ENCODE results near the gene CCDC149.

The CCDC149 gene

GRCh38 chr4:24912252-24913118 is at the start of gene CCDC149:
Gene CCDC149, minus strand, starts transcription at chr4:24913042. Its CDS starts 178 bp downstream, at chr4:24912864.
- Histone ChIP-seq H3K36me3 (ENCODE audit: control insufficient read depth, insufficient read depth, low read length) (peaks cover 12% of the 10 kb centered on the region), H3K9ac (ENCODE audit: low read length) (peak within 1 kb of the TSS; percentile 45)

GRCh38 chr4:24957886-24958285 is 45.0 kb upstream of the CCDC149 start:
- no peaks in the 10 kb centered on the region for H3K27me3 ChIP-seq (ENCODE audit: control insufficient read depth, insufficient read depth, low read length)
- no peak overlapping the region for H3K9ac ChIP-seq (ENCODE audit: low read length)
- no peak overlapping the region for H3K27ac ChIP-seq (ENCODE audit: low read depth, low read length)
- H3K36me3 ChIP-seq (ENCODE audit: control insufficient read depth, insufficient read depth, low read length) = no peaks in the 10 kb centered on the region
- H3K4me1 ChIP-seq (ENCODE audit: control insufficient read depth, insufficient read depth, low read length) = no peaks in the 10 kb centered on the region
- H3K4me3 ChIP-seq (ENCODE audit: low read depth, low read length) = no peak overlapping the region
- H3K9me3 ChIP-seq (ENCODE audit: control insufficient read depth, insufficient read depth, low read depth, low read length) = peaks cover 9% of the 10 kb centered on the region; the same call in 1 of the 2 replicates

More at GRCh38 chr4:24912252-24913118, at the start of gene CCDC149:
- Histone ChIP-seq H3K4me3 (ENCODE audit: low read depth, low read length) (peak within 1 kb of the TSS; percentile 52), H3K27ac (ENCODE audit: low read depth, low read length) (no peak within 1 kb of the TSS), H3K27me3 (ENCODE audit: control insufficient read depth, insufficient read depth, low read length) (peaks cover 23% of the 10 kb centered on the region), H3K9me3 (ENCODE audit: control insufficient read depth, insufficient read depth, low read depth, low read length) (peaks cover 31% of the 10 kb centered on the region), H3K4me1 (ENCODE audit: control insufficient read depth, insufficient read depth, low read length) (peaks cover 8% of the 10 kb centered on the region)

- Histone ChIP-seq H3K27me3 (ENCODE audit: control insufficient read depth, insufficient read depth, low read length) (no peaks in the 10 kb centered on the region), H3K4me1 (ENCODE audit: control insufficient read depth, insufficient read depth, low read length) (no peaks in the 10 kb centered on the region), H3K36me3 (ENCODE audit: control insufficient read depth, insufficient read depth, low read length) (no peaks in the 10 kb centered on the region), H3K9ac (ENCODE audit: low read length) (no peak overlapping the region), H3K9me3 (ENCODE audit: control insufficient read depth, insufficient read depth, low read depth, low read length) (peaks cover 9% of the 10 kb centered on the region; the same call in 1 of the 2 replicates), H3K4me3 (ENCODE audit: low read depth, low read length) (no peak overlapping the region), H3K27ac (ENCODE audit: low read depth, low read length) (no peak overlapping the region)
Measured at GRCh38 chr4:24956763-24957162, 43.9 kb upstream of the CCDC149 start.

- Histone ChIP-seq H3K9me3 (ENCODE audit: control insufficient read depth, insufficient read depth, low read depth, low read length) (peaks cover 8% of the 10 kb centered on the region; the same call in 1 of the 2 replicates), H3K36me3 (ENCODE audit: control insufficient read depth, insufficient read depth, low read length) (no peaks in the 10 kb centered on the region), H3K27ac (ENCODE audit: low read depth, low read length) (no peak overlapping the region), H3K27me3 (ENCODE audit: control insufficient read depth, insufficient read depth, low read length) (no peaks in the 10 kb centered on the region), H3K4me3 (ENCODE audit: low read depth, low read length) (no peak overlapping the region), H3K9ac (ENCODE audit: low read length) (no peak overlapping the region), H3K4me1 (ENCODE audit: control insufficient read depth, insufficient read depth, low read length) (no peaks in the 10 kb centered on the region)
Measured at GRCh38 chr4:24956091-24956490, 43.2 kb upstream of the CCDC149 start.

- peaks cover 6% of the 10 kb centered on the region; the same call in 1 of the 2 replicates for H3K9me3 ChIP-seq (ENCODE audit: control insufficient read depth, insufficient read depth, low read depth, low read length)
Measured at GRCh38 chr4:24952667-24953066, 39.8 kb upstream of the CCDC149 start.

GRCh38 chr4:24949970-24950369 is 37.1 kb upstream of the CCDC149 start:
- H3K36me3 ChIP-seq (ENCODE audit: control insufficient read depth, insufficient read depth, low read length) = no peaks in the 10 kb centered on the region
- H3K9ac ChIP-seq (ENCODE audit: low read length) = no peak overlapping the region
- H3K27ac ChIP-seq (ENCODE audit: low read depth, low read length) = no peak overlapping the region
- no peak overlapping the region for H3K4me3 ChIP-seq (ENCODE audit: low read depth, low read length)
- peaks cover 9% of the 10 kb centered on the region; the same call in 1 of the 2 replicates for H3K9me3 ChIP-seq (ENCODE audit: control insufficient read depth, insufficient read depth, low read depth, low read length)
- no peaks in the 10 kb centered on the region for H3K4me1 ChIP-seq (ENCODE audit: control insufficient read depth, insufficient read depth, low read length)
- no peaks in the 10 kb centered on the region for H3K27me3 ChIP-seq (ENCODE audit: control insufficient read depth, insufficient read depth, low read length)

More at GRCh38 chr4:24952667-24953066, 39.8 kb upstream of the CCDC149 start:
- Histone ChIP-seq H3K4me1 (ENCODE audit: control insufficient read depth, insufficient read depth, low read length) (no peaks in the 10 kb centered on the region), H3K4me3 (ENCODE audit: low read depth, low read length) (no peak overlapping the region), H3K9ac (ENCODE audit: low read length) (no peak overlapping the region), H3K27ac (ENCODE audit: low read depth, low read length) (no peak overlapping the region), H3K27me3 (ENCODE audit: control insufficient read depth, insufficient read depth, low read length) (no peaks in the 10 kb centered on the region), H3K36me3 (ENCODE audit: control insufficient read depth, insufficient read depth, low read length) (no peaks in the 10 kb centered on the region)

GRCh38 chr4:24937917-24938281 is 25.1 kb upstream of the CCDC149 start:
- H3K27ac ChIP-seq (ENCODE audit: low read depth, low read length) = no peak overlapping the region
- no peaks in the 10 kb centered on the region for H3K36me3 ChIP-seq (ENCODE audit: control insufficient read depth, insufficient read depth, low read length)
- H3K4me3 ChIP-seq (ENCODE audit: low read depth, low read length) = no peak overlapping the region
- H3K4me1 ChIP-seq (ENCODE audit: control insufficient read depth, insufficient read depth, low read length) = no peaks in the 10 kb centered on the region
- H3K27me3 ChIP-seq (ENCODE audit: control insufficient read depth, insufficient read depth, low read length) = no peaks in the 10 kb centered on the region
- peaks cover 34% of the 10 kb centered on the region for H3K9me3 ChIP-seq (ENCODE audit: control insufficient read depth, insufficient read depth, low read depth, low read length)
- no peak overlapping the region for H3K9ac ChIP-seq (ENCODE audit: low read length)

- Histone ChIP-seq H3K4me1 (ENCODE audit: control insufficient read depth, insufficient read depth, low read length) (no peaks in the 10 kb centered on the region), H3K36me3 (ENCODE audit: control insufficient read depth, insufficient read depth, low read length) (no peaks in the 10 kb centered on the region), H3K27ac (ENCODE audit: low read depth, low read length) (no peak overlapping the region), H3K4me3 (ENCODE audit: low read depth, low read length) (no peak overlapping the region), H3K9ac (ENCODE audit: low read length) (no peak overlapping the region), H3K27me3 (ENCODE audit: control insufficient read depth, insufficient read depth, low read length) (no peaks in the 10 kb centered on the region), H3K9me3 (ENCODE audit: control insufficient read depth, insufficient read depth, low read depth, low read length) (peaks cover 34% of the 10 kb centered on the region)
Measured at GRCh38 chr4:24937176-24937916, 24.5 kb upstream of the CCDC149 start.

GRCh38 chr4:24935856-24936255 is 23.0 kb upstream of the CCDC149 start:
- Histone ChIP-seq H3K9me3 (ENCODE audit: control insufficient read depth, insufficient read depth, low read depth, low read length) (peaks cover 34% of the 10 kb centered on the region), H3K27me3 (ENCODE audit: control insufficient read depth, insufficient read depth, low read length) (no peaks in the 10 kb centered on the region), H3K27ac (ENCODE audit: low read depth, low read length) (no peak overlapping the region), H3K4me1 (ENCODE audit: control insufficient read depth, insufficient read depth, low read length) (no peaks in the 10 kb centered on the region), H3K4me3 (ENCODE audit: low read depth, low read length) (no peak overlapping the region), H3K9ac (ENCODE audit: low read length) (no peak overlapping the region), H3K36me3 (ENCODE audit: control insufficient read depth, insufficient read depth, low read length) (no peaks in the 10 kb centered on the region)

- Histone ChIP-seq H3K9me3 (ENCODE audit: control insufficient read depth, insufficient read depth, low read depth, low read length) (peaks cover 34% of the 10 kb centered on the region), H3K4me1 (ENCODE audit: control insufficient read depth, insufficient read depth, low read length) (no peaks in the 10 kb centered on the region), H3K9ac (ENCODE audit: low read length) (no peak overlapping the region), H3K27me3 (ENCODE audit: control insufficient read depth, insufficient read depth, low read length) (no peaks in the 10 kb centered on the region), H3K36me3 (ENCODE audit: control insufficient read depth, insufficient read depth, low read length) (no peaks in the 10 kb centered on the region), H3K27ac (ENCODE audit: low read depth, low read length) (no peak overlapping the region), H3K4me3 (ENCODE audit: low read depth, low read length) (no peak overlapping the region)
Measured at GRCh38 chr4:24934311-24934710, 21.5 kb upstream of the CCDC149 start.
